K562 (cell line): Measurements from ENCODE around the gene CNOT2. TPM values are rescaled to one million over a fixed set of nuclear protein-coding genes. Genes with fewer than 3 reads are reported as not detected.

Experiments
- CEBPB ChIP-seq: fragments of 450-650 bp; IDR thresholded peaks from 2 replicates; pipeline ENCODE4 v1.6.1; 2016; ENCODE audit warnings: missing genetic modification characterization, missing compliant biosample characterization
- KHSRP ChIP-seq: fragments of 450-650 bp; IDR thresholded peaks from 2 replicates; pipeline ENCODE4 v1.6.1; 2017
- TARDBP ChIP-seq: fragments of 450-650 bp; IDR thresholded peaks from 2 replicates; pipeline ENCODE4 v1.6.1; 2016
- ZFX ChIP-seq: sonication (generic); formaldehyde crosslinking; IDR thresholded peaks from 2 replicates; pipeline ENCODE4 v1.8.0; 2022; ENCODE audit warnings: mild to moderate bottlenecking, missing genetic modification reagents, moderate library complexity
- ZNF124 ChIP-seq: sonication (generic); formaldehyde crosslinking; IDR thresholded peaks from 2 replicates; pipeline ENCODE4 v1.8.1; 2022; ENCODE audit warnings: missing genetic modification reagents
- polyA plus RNA-seq, 8 experiments: library from polyadenylated mRNA; depleted of rRNA in 4 of 8; stranded (reverse) in 5 of 8; unstranded in 3 of 8; fragments of >200 nt; fragmentation: Nextera tagmentation in 2 of 8; fragmentation: Illumina TruSeq in 1 of 8; extraction: Ambion mirVana in 2 of 8; extraction: Trizol in 1 of 8; gene quantifications; 2 replicates each; pipeline versions ENCODE4 v1.2.1 to v1.2.3, GENCODE V29; 2011 to 2014; ENCODE audit warnings: inconsistent platforms in 1 of 8, missing spikeins in 1 of 8
- total RNA-seq, 7 experiments: library from RNA; depleted of rRNA in 6 of 7; stranded (reverse); fragments of >200 nt in 6 of 7; fragmentation: Illumina TruSeq in 2 of 7; extraction: Trizol in 2 of 7; gene quantifications; 2 replicates each; pipeline versions ENCODE4 v1.2.1 to v1.2.3, GENCODE V29; 2011 to 2021; ENCODE audit warnings: low replicate concordance in 1 of 7
- TF ChIP-seq, protein P1 (sequence below), 2 experiments: fragments of 450-650 bp; formaldehyde crosslinking in 1 of 2; IDR thresholded peaks; 2 replicates each; pipeline versions ENCODE4 v1.4.0 to v1.6.1; 2014 to 2020; ENCODE audit warnings: mild to moderate bottlenecking in 2 of 2, borderline replicate concordance in 1 of 2, low read depth in 1 of 2
- TF ChIP-seq, protein P2 (sequence below): fragments of 450-650 bp; IDR thresholded peaks from 2 replicates; pipeline ENCODE4 v1.6.1; 2016; ENCODE audit warnings: mild to moderate bottlenecking, moderate library complexity

The CNOT2 gene
- total and polyA plus RNA-seq, 9 of the 15 experiments (the other 6 are each of a cell fraction or from before 2014, with no cell fraction given), result 43.6 to 119 (median 84.4) TPM

DNA sequence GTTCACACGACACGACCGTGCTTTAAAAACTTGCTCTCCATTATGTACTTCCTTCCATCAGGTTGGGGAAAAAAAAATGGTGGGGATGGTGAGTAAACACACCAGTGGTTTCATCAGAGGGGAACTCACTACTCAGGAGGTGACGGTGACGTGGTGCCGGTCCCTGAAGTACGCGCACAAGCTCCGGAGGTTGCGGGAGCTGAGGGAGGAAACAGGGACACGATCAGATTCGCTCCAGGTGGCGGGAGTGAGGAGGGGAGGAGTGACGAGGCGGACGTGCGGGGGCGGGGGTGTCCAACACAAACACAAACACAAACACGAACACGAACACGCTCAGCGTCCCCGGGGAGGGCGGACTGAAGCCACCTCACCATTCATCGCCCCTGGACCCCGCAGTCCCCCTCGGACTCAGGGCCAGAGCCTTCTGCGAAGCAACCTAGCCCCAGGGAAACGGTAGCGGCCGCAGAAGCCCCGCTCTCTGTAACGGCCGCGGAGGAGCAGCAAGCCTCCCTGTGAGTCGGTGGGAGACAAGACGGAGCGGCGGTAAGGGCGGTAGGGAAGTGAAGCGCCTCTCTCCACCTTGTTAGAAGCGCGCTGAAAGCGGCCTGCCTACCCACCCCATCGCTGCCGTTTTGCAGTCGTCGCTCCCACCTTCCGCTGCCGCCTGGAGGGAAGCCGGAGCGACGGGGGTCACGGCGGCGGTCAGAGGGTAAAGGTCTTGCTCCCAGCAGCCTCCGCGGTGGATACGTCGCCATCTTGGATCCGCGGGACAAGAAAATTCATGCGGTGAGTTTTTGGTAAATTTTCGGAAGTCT lies at the start of gene CNOT2 (continued):
- TF ChIP-seq, protein P1, sequence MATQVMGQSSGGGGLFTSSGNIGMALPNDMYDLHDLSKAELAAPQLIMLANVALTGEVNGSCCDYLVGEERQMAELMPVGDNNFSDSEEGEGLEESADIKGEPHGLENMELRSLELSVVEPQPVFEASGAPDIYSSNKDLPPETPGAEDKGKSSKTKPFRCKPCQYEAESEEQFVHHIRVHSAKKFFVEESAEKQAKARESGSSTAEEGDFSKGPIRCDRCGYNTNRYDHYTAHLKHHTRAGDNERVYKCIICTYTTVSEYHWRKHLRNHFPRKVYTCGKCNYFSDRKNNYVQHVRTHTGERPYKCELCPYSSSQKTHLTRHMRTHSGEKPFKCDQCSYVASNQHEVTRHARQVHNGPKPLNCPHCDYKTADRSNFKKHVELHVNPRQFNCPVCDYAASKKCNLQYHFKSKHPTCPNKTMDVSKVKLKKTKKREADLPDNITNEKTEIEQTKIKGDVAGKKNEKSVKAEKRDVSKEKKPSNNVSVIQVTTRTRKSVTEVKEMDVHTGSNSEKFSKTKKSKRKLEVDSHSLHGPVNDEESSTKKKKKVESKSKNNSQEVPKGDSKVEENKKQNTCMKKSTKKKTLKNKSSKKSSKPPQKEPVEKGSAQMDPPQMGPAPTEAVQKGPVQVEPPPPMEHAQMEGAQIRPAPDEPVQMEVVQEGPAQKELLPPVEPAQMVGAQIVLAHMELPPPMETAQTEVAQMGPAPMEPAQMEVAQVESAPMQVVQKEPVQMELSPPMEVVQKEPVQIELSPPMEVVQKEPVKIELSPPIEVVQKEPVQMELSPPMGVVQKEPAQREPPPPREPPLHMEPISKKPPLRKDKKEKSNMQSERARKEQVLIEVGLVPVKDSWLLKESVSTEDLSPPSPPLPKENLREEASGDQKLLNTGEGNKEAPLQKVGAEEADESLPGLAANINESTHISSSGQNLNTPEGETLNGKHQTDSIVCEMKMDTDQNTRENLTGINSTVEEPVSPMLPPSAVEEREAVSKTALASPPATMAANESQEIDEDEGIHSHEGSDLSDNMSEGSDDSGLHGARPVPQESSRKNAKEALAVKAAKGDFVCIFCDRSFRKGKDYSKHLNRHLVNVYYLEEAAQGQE (IDR thresholded peaks at IDR 0.05; ENCODE audit: borderline replicate concordance), result no peak
- TF ChIP-seq, protein P1 (CRISPR knock-in tag; IDR thresholded peaks at IDR 0.05; ENCODE audit: low read depth), result 0 out of 2 replicates have a peak, but pooled peaks have one; percentile 63
- TF ChIP-seq ZNF124 (CRISPR knock-in tag), result no peak
- peak; percentile 80 for TF ChIP-seq CEBPB
- peak; percentile 63; the same call in 1 of the 2 replicates for TF ChIP-seq TARDBP
- no peak for TF ChIP-seq KHSRP
- TF ChIP-seq, protein P2, sequence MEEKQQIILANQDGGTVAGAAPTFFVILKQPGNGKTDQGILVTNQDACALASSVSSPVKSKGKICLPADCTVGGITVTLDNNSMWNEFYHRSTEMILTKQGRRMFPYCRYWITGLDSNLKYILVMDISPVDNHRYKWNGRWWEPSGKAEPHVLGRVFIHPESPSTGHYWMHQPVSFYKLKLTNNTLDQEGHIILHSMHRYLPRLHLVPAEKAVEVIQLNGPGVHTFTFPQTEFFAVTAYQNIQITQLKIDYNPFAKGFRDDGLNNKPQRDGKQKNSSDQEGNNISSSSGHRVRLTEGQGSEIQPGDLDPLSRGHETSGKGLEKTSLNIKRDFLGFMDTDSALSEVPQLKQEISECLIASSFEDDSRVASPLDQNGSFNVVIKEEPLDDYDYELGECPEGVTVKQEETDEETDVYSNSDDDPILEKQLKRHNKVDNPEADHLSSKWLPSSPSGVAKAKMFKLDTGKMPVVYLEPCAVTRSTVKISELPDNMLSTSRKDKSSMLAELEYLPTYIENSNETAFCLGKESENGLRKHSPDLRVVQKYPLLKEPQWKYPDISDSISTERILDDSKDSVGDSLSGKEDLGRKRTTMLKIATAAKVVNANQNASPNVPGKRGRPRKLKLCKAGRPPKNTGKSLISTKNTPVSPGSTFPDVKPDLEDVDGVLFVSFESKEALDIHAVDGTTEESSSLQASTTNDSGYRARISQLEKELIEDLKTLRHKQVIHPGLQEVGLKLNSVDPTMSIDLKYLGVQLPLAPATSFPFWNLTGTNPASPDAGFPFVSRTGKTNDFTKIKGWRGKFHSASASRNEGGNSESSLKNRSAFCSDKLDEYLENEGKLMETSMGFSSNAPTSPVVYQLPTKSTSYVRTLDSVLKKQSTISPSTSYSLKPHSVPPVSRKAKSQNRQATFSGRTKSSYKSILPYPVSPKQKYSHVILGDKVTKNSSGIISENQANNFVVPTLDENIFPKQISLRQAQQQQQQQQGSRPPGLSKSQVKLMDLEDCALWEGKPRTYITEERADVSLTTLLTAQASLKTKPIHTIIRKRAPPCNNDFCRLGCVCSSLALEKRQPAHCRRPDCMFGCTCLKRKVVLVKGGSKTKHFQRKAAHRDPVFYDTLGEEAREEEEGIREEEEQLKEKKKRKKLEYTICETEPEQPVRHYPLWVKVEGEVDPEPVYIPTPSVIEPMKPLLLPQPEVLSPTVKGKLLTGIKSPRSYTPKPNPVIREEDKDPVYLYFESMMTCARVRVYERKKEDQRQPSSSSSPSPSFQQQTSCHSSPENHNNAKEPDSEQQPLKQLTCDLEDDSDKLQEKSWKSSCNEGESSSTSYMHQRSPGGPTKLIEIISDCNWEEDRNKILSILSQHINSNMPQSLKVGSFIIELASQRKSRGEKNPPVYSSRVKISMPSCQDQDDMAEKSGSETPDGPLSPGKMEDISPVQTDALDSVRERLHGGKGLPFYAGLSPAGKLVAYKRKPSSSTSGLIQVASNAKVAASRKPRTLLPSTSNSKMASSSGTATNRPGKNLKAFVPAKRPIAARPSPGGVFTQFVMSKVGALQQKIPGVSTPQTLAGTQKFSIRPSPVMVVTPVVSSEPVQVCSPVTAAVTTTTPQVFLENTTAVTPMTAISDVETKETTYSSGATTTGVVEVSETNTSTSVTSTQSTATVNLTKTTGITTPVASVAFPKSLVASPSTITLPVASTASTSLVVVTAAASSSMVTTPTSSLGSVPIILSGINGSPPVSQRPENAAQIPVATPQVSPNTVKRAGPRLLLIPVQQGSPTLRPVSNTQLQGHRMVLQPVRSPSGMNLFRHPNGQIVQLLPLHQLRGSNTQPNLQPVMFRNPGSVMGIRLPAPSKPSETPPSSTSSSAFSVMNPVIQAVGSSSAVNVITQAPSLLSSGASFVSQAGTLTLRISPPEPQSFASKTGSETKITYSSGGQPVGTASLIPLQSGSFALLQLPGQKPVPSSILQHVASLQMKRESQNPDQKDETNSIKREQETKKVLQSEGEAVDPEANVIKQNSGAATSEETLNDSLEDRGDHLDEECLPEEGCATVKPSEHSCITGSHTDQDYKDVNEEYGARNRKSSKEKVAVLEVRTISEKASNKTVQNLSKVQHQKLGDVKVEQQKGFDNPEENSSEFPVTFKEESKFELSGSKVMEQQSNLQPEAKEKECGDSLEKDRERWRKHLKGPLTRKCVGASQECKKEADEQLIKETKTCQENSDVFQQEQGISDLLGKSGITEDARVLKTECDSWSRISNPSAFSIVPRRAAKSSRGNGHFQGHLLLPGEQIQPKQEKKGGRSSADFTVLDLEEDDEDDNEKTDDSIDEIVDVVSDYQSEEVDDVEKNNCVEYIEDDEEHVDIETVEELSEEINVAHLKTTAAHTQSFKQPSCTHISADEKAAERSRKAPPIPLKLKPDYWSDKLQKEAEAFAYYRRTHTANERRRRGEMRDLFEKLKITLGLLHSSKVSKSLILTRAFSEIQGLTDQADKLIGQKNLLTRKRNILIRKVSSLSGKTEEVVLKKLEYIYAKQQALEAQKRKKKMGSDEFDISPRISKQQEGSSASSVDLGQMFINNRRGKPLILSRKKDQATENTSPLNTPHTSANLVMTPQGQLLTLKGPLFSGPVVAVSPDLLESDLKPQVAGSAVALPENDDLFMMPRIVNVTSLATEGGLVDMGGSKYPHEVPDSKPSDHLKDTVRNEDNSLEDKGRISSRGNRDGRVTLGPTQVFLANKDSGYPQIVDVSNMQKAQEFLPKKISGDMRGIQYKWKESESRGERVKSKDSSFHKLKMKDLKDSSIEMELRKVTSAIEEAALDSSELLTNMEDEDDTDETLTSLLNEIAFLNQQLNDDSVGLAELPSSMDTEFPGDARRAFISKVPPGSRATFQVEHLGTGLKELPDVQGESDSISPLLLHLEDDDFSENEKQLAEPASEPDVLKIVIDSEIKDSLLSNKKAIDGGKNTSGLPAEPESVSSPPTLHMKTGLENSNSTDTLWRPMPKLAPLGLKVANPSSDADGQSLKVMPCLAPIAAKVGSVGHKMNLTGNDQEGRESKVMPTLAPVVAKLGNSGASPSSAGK, result peak; percentile 84
- TF ChIP-seq ZFX (CRISPR knock-in tag), result peak; percentile 91
